CD8-positive, alpha-beta memory T cell (primary cell): ENCODE measurements around the gene SLC25A24. TPM values are rescaled to one million over a fixed set of nuclear protein-coding genes. Genes with fewer than 3 reads are reported as not detected.

Experiments used
- polyA plus RNA-seq: library from polyadenylated mRNA; unstranded; fragments of 300-500 nt; fragmentation: Illumina TruSeq; gene quantifications from one replicate; pipeline ENCODE4 v1.2.3, GENCODE V29; 2021
- total RNA-seq, 2 experiments: library from RNA; stranded (reverse); gene quantifications; one replicate each; pipeline ENCODE4 v1.2.3, GENCODE V29; 2021

Gene SLC25A24
- total and polyA plus RNA-seq, 3 experiments from 2014 or later: 17.4 to 25.0 (median 24.7) TPM

Other genes starting within 250 kb of the SLC25A24 start
- gene VAV3, start 235.2 kb downstream of the SLC25A24 start, total RNA-seq: 1 to 10 TPM; 4.4 to 4.7 TPM
- gene VAV3, start 235.2 kb downstream of the SLC25A24 start, polyA plus RNA-seq: 13.7 TPM
- under 1 TPM; 0.11 to 0.15 TPM for gene NBPF4, start 43.7 kb upstream of the SLC25A24 start, total RNA-seq
- not detected for gene NBPF4, start 43.7 kb upstream of the SLC25A24 start, polyA plus RNA-seq
- not detected for gene NBPF6, start 250.0 kb upstream of the SLC25A24 start, total RNA-seq
- not detected for gene NBPF6, start 250.0 kb upstream of the SLC25A24 start, polyA plus RNA-seq